Smooth muscle cell (in vitro differentiated cells): ENCODE results near the gene UBE2K. TPM values are rescaled to one million over a fixed set of nuclear protein-coding genes. Genes with fewer than 3 reads are reported as not detected.
"Not testable (repeated sequence)": the region's sequence is repeated elsewhere in the genome, so short reads cannot be mapped to it uniquely, and the experiment has no call there.

Experiments used
- DNase-seq: peaks from one replicate; lab custom pipeline; 2025; ENCODE audit not compliant: unreplicated experiment; lab: John Stamatoyannopoulos, UW
- H2AFZ ChIP-seq: fragments of 200-600 bp; sonication (generic); 2 replicates; pipeline ENCODE4 v1.6.0; 2016; ENCODE audit warnings: antibody characterized with exemption, low read depth, mild to moderate bottlenecking
- H3F3A ChIP-seq: fragments of 200-600 bp; sonication (generic); 2 replicates; pipeline ENCODE4 v1.6.0; 2017; ENCODE audit warnings: antibody characterized with exemption, low read depth
- H3K27ac ChIP-seq: fragments of 200-600 bp; sonication (generic); 2 replicates; pipeline ENCODE4 v1.5.1; 2016; ENCODE audit warnings: low read depth, mild to moderate bottlenecking
- H3K27me3 ChIP-seq: fragments of 200-600 bp; sonication (generic); 2 replicates; pipeline ENCODE4 v1.6.1; 2016; ENCODE audit warnings: low read depth, mild to moderate bottlenecking
- H3K36me3 ChIP-seq: fragments of 200-600 bp; sonication (generic); 2 replicates; pipeline ENCODE4 v1.5.1; 2016; ENCODE audit warnings: low read depth
- H3K4me1 ChIP-seq: fragments of 200-600 bp; sonication (generic); 2 replicates; pipeline ENCODE4 v1.5.1; 2016; ENCODE audit warnings: low read depth
- H3K4me2 ChIP-seq: fragments of 200-600 bp; sonication (generic); 2 replicates; pipeline ENCODE4 v1.6.0; 2016; ENCODE audit warnings: mild to moderate bottlenecking
- H3K4me3 ChIP-seq: fragments of 200-600 bp; sonication (generic); 2 replicates; pipeline ENCODE4 v1.5.1; 2016; ENCODE audit warnings: mild to moderate bottlenecking
- H3K79me2 ChIP-seq: fragments of 200-600 bp; sonication (generic); 2 replicates; pipeline ENCODE4 v1.6.0; 2016; ENCODE audit warnings: low read depth, mild to moderate bottlenecking
- H3K9ac ChIP-seq: fragments of 200-600 bp; sonication (generic); 2 replicates; pipeline ENCODE4 v1.6.0; 2016; ENCODE audit warnings: low read depth
- H3K9me3 ChIP-seq: fragments of 200-600 bp; sonication (generic); replicated peaks from 2 replicates; pipeline ENCODE4 v1.5.1; 2016; ENCODE audit warnings: low read depth
- H4K20me1 ChIP-seq: fragments of 200-600 bp; sonication (generic); 2 replicates; pipeline ENCODE4 v1.6.0; 2016; ENCODE audit warnings: low read depth
- CTCF ChIP-seq: fragments of 200-600 bp; sonication (generic); IDR thresholded peaks from 2 replicates; pipeline ENCODE4 v1.5.1; 2017; ENCODE audit warnings: borderline replicate concordance, mild to moderate bottlenecking, antibody characterized with exemption; ENCODE audit not compliant: insufficient read depth, poor library complexity, severe bottlenecking
- WGBS: methylation state at CpG from one replicate; pipeline ENCODE4 v1.1.7; 2016; ENCODE audit warnings: low lambda C conversion rate; 5-methylcytosine and 5-hydroxymethylcytosine counted together
- polyA plus RNA-seq: library from polyadenylated mRNA; unstranded; fragments of >200 nt; fragmentation: Nextera tagmentation; extraction: Ambion mirVana; gene quantifications from 2 replicates; pipeline ENCODE4 v1.2.1, GENCODE V29; 2016
- total RNA-seq: library from RNA; depleted of rRNA; stranded (reverse); fragments of >200 nt; gene quantifications from 2 replicates; pipeline ENCODE4 v1.2.3, GENCODE V29; 2014

UBE2K gene
- total and polyA plus RNA-seq, 2 experiments from 2014 or later = 25.8 to 84.1 TPM

GRCh38 chr4:39808231-39808749 lies 110.4 kb downstream of the UBE2K start:
- H3K36me3 ChIP-seq = no peaks in the 10 kb centered on the region
- DNase-seq = no peak
- no peaks in the 10 kb centered on the region for H3K27me3 ChIP-seq
- 87% methylated on average over 8 of the region's 8 CpGs for WGBS
- H3F3A ChIP-seq = no peaks in the 10 kb centered on the region
- H3K9me3 ChIP-seq = no peaks in the 10 kb centered on the region
- H2AFZ ChIP-seq = no peak overlapping the region
- no peak overlapping the region for H3K4me2 ChIP-seq
- H3K9ac ChIP-seq = no peak overlapping the region
- no peak for TF ChIP-seq CTCF
- no peaks in the 10 kb centered on the region for H3K79me2 ChIP-seq
- H3K27ac ChIP-seq = no peak overlapping the region
- no peaks in the 10 kb centered on the region for H3K4me1 ChIP-seq
- no peaks in the 10 kb centered on the region for H4K20me1 ChIP-seq
- no peak overlapping the region for H3K4me3 ChIP-seq

DNA sequence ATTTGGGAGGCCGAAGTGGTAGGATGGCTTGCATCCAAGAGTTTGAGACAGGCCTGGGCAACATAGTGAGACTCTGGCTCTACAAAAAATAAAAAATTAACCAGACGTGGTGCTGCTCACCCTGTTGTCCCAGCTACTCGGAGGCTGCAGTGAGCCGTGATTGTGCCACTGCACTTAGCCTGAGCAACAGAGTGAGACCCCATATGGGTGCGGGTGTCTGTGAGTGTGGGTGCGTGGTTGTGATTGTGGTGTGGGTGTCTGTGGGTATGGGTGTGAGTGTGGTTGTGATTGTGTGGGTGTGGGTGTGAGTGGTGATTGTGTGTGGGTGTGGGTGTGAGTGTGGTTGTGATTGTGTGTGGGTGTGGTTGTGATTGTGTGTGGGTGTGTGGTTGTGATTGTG lies 114.6 kb downstream of the UBE2K start:
- WGBS = 89% methylated on average over 6 of the region's 6 CpGs
- no peak overlapping the region for H3K4me2 ChIP-seq

GRCh38 chr4:39813033-39813432 lies 115.1 kb downstream of the UBE2K start:
- not testable (repeated sequence) for H2AFZ ChIP-seq, H3K9ac ChIP-seq, DNase-seq, H3K27me3 ChIP-seq, H3K9me3 ChIP-seq, H3K36me3 ChIP-seq, H4K20me1 ChIP-seq, H3K4me2 ChIP-seq, H3K79me2 ChIP-seq, H3F3A ChIP-seq, H3K27ac ChIP-seq, H3K4me3 ChIP-seq, H3K4me1 ChIP-seq
- WGBS = no CpG with 5 or more reads among the region's 1 CpG

More for the DNA sequence above, 114.6 kb downstream of the UBE2K start:
- peaks cover 3% of the 10 kb centered on the region for H3F3A ChIP-seq
- H3K36me3 ChIP-seq = no peaks in the 10 kb centered on the region
- DNase-seq = no peak
- no peaks in the 10 kb centered on the region for H3K9me3 ChIP-seq
- H2AFZ ChIP-seq = no peak overlapping the region
- H3K27me3 ChIP-seq = no peaks in the 10 kb centered on the region
- H3K27ac ChIP-seq = no peak overlapping the region
- TF ChIP-seq CTCF = no peak
- H3K4me1 ChIP-seq = no peaks in the 10 kb centered on the region
- H3K9ac ChIP-seq = no peak overlapping the region
- no peak overlapping the region for H3K4me3 ChIP-seq
- H4K20me1 ChIP-seq = no peaks in the 10 kb centered on the region
- H3K79me2 ChIP-seq = no peaks in the 10 kb centered on the region

DNA sequence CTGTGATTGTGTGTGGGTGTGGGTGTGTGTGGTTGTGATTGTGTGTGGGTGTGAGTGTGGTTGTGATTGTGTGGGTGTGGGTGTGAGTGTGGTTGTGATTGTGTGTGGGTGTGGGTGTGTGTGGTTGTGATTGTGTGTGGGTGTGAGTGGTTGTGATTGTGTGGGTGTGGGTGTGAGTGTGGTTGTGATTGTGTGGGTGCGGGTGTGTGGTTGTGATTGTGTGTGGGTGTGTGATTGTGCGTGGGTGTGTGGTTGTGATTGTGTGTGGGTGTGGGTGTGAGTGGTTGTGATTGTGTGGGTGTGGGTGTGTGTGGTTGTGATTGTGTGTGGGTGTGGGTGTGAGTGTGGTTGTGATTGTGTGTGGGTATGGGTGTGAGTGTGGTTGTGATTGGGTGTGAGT lies 115.8 kb downstream of the UBE2K start:
- not testable (repeated sequence) for H3K27ac ChIP-seq, H3F3A ChIP-seq, DNase-seq, H3K9ac ChIP-seq, H2AFZ ChIP-seq, H3K79me2 ChIP-seq, H3K4me2 ChIP-seq, H3K9me3 ChIP-seq, H3K4me3 ChIP-seq, H4K20me1 ChIP-seq, H3K27me3 ChIP-seq, H3K36me3 ChIP-seq, H3K4me1 ChIP-seq
- no CpG with 5 or more reads among the region's 2 CpGs for WGBS
